ENCODE measurements around the gene RYR1. TPM values are rescaled to one million over a fixed set of nuclear protein-coding genes. Genes with fewer than 3 reads are reported as not detected.

Gene RYR1
- polyA plus RNA-seq, 1 of the 3 experiments (the other 2 are of a cell fraction) = under 0.01 TPM

- 16% methylated on average over 2 of the region's 3 CpGs for WGBS (ENCODE audit: low lambda C conversion rate)
- peaks cover 0 to 3% of the 10 kb centered on the region in 2 experiments; a peak in 1 of 4 replicates for H3K4me1 ChIP-seq (ENCODE audit: control insufficient read depth in 1 of 2, insufficient read depth in 2 of 2, low read depth in 1 of 2, low read length in 1 of 2)
- no peaks in the 10 kb centered on the region for H4K20me1 ChIP-seq (ENCODE audit: insufficient read depth)
- H3F3A ChIP-seq (replicated peaks; ENCODE audit: insufficient read depth) = no peaks in the 10 kb centered on the region
- no peak overlapping the region for H2AFZ ChIP-seq (ENCODE audit: low read depth)
- no peaks in the 10 kb centered on the region; the same call in 1 of the 2 replicates for H3K27me3 ChIP-seq (ENCODE audit: insufficient read depth)
- no peaks in the 10 kb centered on the region for H3K36me3 ChIP-seq (replicated peaks in 1 of 2; ENCODE audit: control insufficient read depth in 1 of 2, insufficient read depth in 2 of 2, low read length in 1 of 2)
- POLR2A ChIA-PET = no interaction called here
- H3K9ac ChIP-seq = no peak overlapping the region
- CTCF ChIA-PET = interaction anchor here (0.8 to 5.3 kb wide), 4 partner anchors 19 to 123 kb away, joined by 3 to 73 read pairs (median 12); partner anchors contain the start of gene FAM98C
- no peaks in the 10 kb centered on the region for H3K9me2 ChIP-seq
- H3K4me2 ChIP-seq = no peak overlapping the region
- TF ChIP-seq, protein P1, sequence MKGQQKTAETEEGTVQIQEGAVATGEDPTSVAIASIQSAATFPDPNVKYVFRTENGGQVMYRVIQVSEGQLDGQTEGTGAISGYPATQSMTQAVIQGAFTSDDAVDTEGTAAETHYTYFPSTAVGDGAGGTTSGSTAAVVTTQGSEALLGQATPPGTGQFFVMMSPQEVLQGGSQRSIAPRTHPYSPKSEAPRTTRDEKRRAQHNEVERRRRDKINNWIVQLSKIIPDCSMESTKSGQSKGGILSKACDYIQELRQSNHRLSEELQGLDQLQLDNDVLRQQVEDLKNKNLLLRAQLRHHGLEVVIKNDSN (IDR thresholded peaks at IDR 0.05; ENCODE audit: borderline replicate concordance, low read depth) = no peak
- TF ChIP-seq NFIC (IDR thresholded peaks at IDR 0.05; ENCODE audit: borderline replicate concordance) (no peak), MAX (IDR thresholded peaks at IDR 0.05; ENCODE audit: low read depth) (no peak), MEF2A (IDR thresholded peaks at IDR 0.05; ENCODE audit: borderline replicate concordance, low read depth) (no peak), NRF1 (IDR thresholded peaks at IDR 0.05; ENCODE audit: low read depth, low read length) (no peak), RFX5 (IDR thresholded peaks at IDR 0.05; ENCODE audit: low read length) (no peak), CHD2 (IDR thresholded peaks at IDR 0.05; ENCODE audit: low read length, partially characterized antibody) (no peak), SIN3A (IDR thresholded peaks at IDR 0.05; ENCODE audit: borderline replicate concordance, low read depth, low read length) (no peak), ELF1 (IDR thresholded peaks at IDR 0.05) (no peak), YY1 (IDR thresholded peaks at IDR 0.05; ENCODE audit: low read depth) (no peak), SMC3 (IDR thresholded peaks at IDR 0.05; ENCODE audit: low read depth, low read length) (no peak), MXI1 (IDR thresholded peaks at IDR 0.05; ENCODE audit: low read depth, low read length) (no peak), TAF1 (IDR thresholded peaks at IDR 0.05; ENCODE audit: borderline replicate concordance, low read depth, low read length) (no peak)
- TF ChIP-seq, protein P2, sequence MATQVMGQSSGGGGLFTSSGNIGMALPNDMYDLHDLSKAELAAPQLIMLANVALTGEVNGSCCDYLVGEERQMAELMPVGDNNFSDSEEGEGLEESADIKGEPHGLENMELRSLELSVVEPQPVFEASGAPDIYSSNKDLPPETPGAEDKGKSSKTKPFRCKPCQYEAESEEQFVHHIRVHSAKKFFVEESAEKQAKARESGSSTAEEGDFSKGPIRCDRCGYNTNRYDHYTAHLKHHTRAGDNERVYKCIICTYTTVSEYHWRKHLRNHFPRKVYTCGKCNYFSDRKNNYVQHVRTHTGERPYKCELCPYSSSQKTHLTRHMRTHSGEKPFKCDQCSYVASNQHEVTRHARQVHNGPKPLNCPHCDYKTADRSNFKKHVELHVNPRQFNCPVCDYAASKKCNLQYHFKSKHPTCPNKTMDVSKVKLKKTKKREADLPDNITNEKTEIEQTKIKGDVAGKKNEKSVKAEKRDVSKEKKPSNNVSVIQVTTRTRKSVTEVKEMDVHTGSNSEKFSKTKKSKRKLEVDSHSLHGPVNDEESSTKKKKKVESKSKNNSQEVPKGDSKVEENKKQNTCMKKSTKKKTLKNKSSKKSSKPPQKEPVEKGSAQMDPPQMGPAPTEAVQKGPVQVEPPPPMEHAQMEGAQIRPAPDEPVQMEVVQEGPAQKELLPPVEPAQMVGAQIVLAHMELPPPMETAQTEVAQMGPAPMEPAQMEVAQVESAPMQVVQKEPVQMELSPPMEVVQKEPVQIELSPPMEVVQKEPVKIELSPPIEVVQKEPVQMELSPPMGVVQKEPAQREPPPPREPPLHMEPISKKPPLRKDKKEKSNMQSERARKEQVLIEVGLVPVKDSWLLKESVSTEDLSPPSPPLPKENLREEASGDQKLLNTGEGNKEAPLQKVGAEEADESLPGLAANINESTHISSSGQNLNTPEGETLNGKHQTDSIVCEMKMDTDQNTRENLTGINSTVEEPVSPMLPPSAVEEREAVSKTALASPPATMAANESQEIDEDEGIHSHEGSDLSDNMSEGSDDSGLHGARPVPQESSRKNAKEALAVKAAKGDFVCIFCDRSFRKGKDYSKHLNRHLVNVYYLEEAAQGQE (IDR thresholded peaks at IDR 0.05; ENCODE audit: low read depth, low read length) = no peak
- H3K4me3 ChIP-seq (ENCODE audit: low read depth in 2 of 2, low read length in 1 of 2) = no peak overlapping the region
- H3K9me3 ChIP-seq = no peaks in the 10 kb centered on the region
- DNase-seq = no peak
- no peak overlapping the region for H3K27ac ChIP-seq (ENCODE audit: low read depth in 2 of 2, low read length in 1 of 2)
- no peaks in the 10 kb centered on the region for H3K79me2 ChIP-seq (ENCODE audit: insufficient read depth)
Measured at GRCh38 chr19:38513762-38514167, 80.3 kb downstream of the RYR1 start.

Data from SK-N-SH (cell line).